SK-N-SH (cell line): ENCODE results near the gene CD99L2. TPM values are rescaled to one million over a fixed set of nuclear protein-coding genes. Genes with fewer than 3 reads are reported as not detected.

Experiments
- CTCF ChIA-PET: fragments of 300-600, 350-600 bp; formaldehyde crosslinking; extraction: SDS; loops from one replicate; lab custom pipeline; 2021; lab: Yijun Ruan, JAX
- POLR2A ChIA-PET: fragments of 350-600 bp; sonication (Branson Sonifier 250); formaldehyde crosslinking; extraction: SDS; loops from one replicate; lab custom pipeline; 2020; ENCODE audit warnings: antibody characterized with exemption, inconsistent platforms; lab: Yijun Ruan, JAX
- DNase-seq: peaks from one replicate; pipeline ENCODE4 v3.0.0; 2012
- H2AFZ ChIP-seq: fragments of 200-600 bp; sonication (generic); 2 replicates; pipeline ENCODE4 v1.8.1; 2016; ENCODE audit warnings: antibody characterized with exemption, mild to moderate bottlenecking, low read depth
- H3F3A ChIP-seq: fragments of 200-600 bp; sonication (generic); replicated peaks from 2 replicates; pipeline ENCODE3; 2016; ENCODE audit warnings: antibody characterized with exemption, mild to moderate bottlenecking; ENCODE audit not compliant: insufficient read depth
- H3K27ac ChIP-seq, 2 experiments: fragments of 200-500 bp in 1 of 2; fragments of 200-600 bp in 1 of 2; sonication (Bioruptor generic) in 1 of 2; sonication (generic), shearing (Covaris generic) in 1 of 2; 2 replicates each; pipeline versions ENCODE4 v1.5.1 to v1.6.1; 2014 to 2016; ENCODE audit warnings: low read depth in 2 of 2, inconsistent platforms in 1 of 2, low read length in 1 of 2, mild to moderate bottlenecking in 1 of 2, mixed read lengths in 1 of 2
- H3K27me3 ChIP-seq: fragments of 200-600 bp; sonication (generic), shearing (Covaris generic); 2 replicates; pipeline ENCODE4 v1.6.1; 2016; ENCODE audit warnings: mixed run types; ENCODE audit not compliant: insufficient read depth
- H3K36me3 ChIP-seq, 2 experiments: fragments of 200-500 bp in 1 of 2; fragments of 200-600 bp in 1 of 2; sonication (Bioruptor generic) in 1 of 2; sonication (generic) in 1 of 2; replicated peaks in 1 of 2; 2 replicates each; pipeline versions ENCODE3 to v1.5.1; 2014 to 2016; ENCODE audit warnings: low read length in 1 of 2, mild to moderate bottlenecking in 1 of 2; ENCODE audit not compliant: insufficient read depth in 2 of 2, control insufficient read depth in 1 of 2
- H3K4me1 ChIP-seq, 2 experiments: fragments of 200-500 bp in 1 of 2; fragments of 200-600 bp in 1 of 2; sonication (Bioruptor generic) in 1 of 2; sonication (generic), shearing (Covaris generic) in 1 of 2; 2 replicates each; pipeline versions ENCODE4 v1.5.1 to v1.6.1; 2014 to 2016; ENCODE audit warnings: low read depth in 1 of 2, low read length in 1 of 2, mixed run types in 1 of 2; ENCODE audit not compliant: insufficient read depth in 2 of 2, control insufficient read depth in 1 of 2
- H3K4me2 ChIP-seq: fragments of 200-600 bp; sonication (generic), shearing (Covaris generic); 2 replicates; pipeline ENCODE4 v1.6.1; 2017; ENCODE audit warnings: mixed run types
- H3K4me3 ChIP-seq, 2 experiments: fragments of 200-500 bp in 1 of 2; fragments of 200-600 bp in 1 of 2; sonication (Bioruptor generic) in 1 of 2; sonication (generic), shearing (Covaris generic) in 1 of 2; 2 replicates each; pipeline versions ENCODE4 v1.5.1 to v1.8.1; 2014 to 2016; ENCODE audit warnings: low read depth in 2 of 2, inconsistent platforms in 1 of 2, low read length in 1 of 2, mild to moderate bottlenecking in 1 of 2, mixed read lengths in 1 of 2, moderate library complexity in 1 of 2
- H3K79me2 ChIP-seq: fragments of 200-600 bp; sonication (generic); 2 replicates; pipeline ENCODE4 v1.8.1; 2017; ENCODE audit warnings: mild to moderate bottlenecking; ENCODE audit not compliant: insufficient read depth
- H3K9ac ChIP-seq: fragments of 200-600 bp; sonication (generic); 2 replicates; pipeline ENCODE4 v1.6.1; 2017; ENCODE audit warnings: mixed run types
- H3K9me2 ChIP-seq: fragments of 200-600 bp; sonication (generic); 2 replicates; pipeline ENCODE4 v1.6.1; 2017; ENCODE audit warnings: mixed run types
- H3K9me3 ChIP-seq: fragments of 200-600 bp; sonication (generic); 2 replicates; pipeline ENCODE4 v1.6.1; 2017; ENCODE audit warnings: mixed run types, mild to moderate bottlenecking, moderate library complexity
- H4K20me1 ChIP-seq: fragments of 200-600 bp; sonication (generic); 2 replicates; pipeline ENCODE4 v1.6.1; 2017; ENCODE audit warnings: mild to moderate bottlenecking, mixed run types; ENCODE audit not compliant: insufficient read depth
- CTCF ChIP-seq: fragments of 200-600 bp; sonication (generic); IDR thresholded peaks from 2 replicates; pipeline ENCODE4 v1.6.1; 2017; ENCODE audit warnings: antibody characterized with exemption, mild to moderate bottlenecking, moderate library complexity
- FOSL2 ChIP-seq: IDR thresholded peaks from 2 replicates; pipeline ENCODE4 v1.4.0; 2012; ENCODE audit warnings: low read depth, mild to moderate bottlenecking, moderate library complexity, borderline replicate concordance
- FOXM1 ChIP-seq: IDR thresholded peaks from 2 replicates; pipeline ENCODE4 v1.4.0; 2012; ENCODE audit warnings: low read depth, mild to moderate bottlenecking
- RAD21 ChIP-seq: IDR thresholded peaks from 2 replicates; pipeline ENCODE4 v1.6.1; 2012; ENCODE audit warnings: mild to moderate bottlenecking, low read length
- TAF1 ChIP-seq: IDR thresholded peaks from 2 replicates; pipeline ENCODE4 v1.6.1; 2012; ENCODE audit warnings: low read depth, mild to moderate bottlenecking, low read length, moderate library complexity, borderline replicate concordance
- USF1 ChIP-seq: IDR thresholded peaks from 2 replicates; pipeline ENCODE4 v1.4.0; 2012; ENCODE audit warnings: low read depth, borderline replicate concordance
- WGBS: methylation state at CpG from one replicate; pipeline ENCODE4 v1.1.6; 2017; ENCODE audit warnings: low lambda C conversion rate; 5-methylcytosine and 5-hydroxymethylcytosine counted together
- polyA plus RNA-seq, 3 experiments: library from polyadenylated mRNA; depleted of rRNA; stranded (reverse); fragments of >200 nt; gene quantifications; 2 replicates each; pipeline ENCODE4 v1.2.3, GENCODE V29; 2012

The CD99L2 gene
- polyA plus RNA-seq, 1 of the 3 experiments (the other 2 are of a cell fraction): 57.7 TPM

- Histone ChIP-seq H3K36me3 (no peaks in the 10 kb centered on the region), H3F3A (no peaks in the 10 kb centered on the region), H3K27me3 (peaks cover 13% of the 10 kb centered on the region; the same call in 1 of the 2 replicates), H4K20me1 (no peaks in the 10 kb centered on the region), H3K79me2 (no peaks in the 10 kb centered on the region), H3K27ac (no peak overlapping the region), H3K9ac (no peak overlapping the region), H3K4me1 (no peaks in the 10 kb centered on the region), H3K9me2 (no peaks in the 10 kb centered on the region), H3K4me2 (no peak overlapping the region), H3K4me3 (no peak overlapping the region), H2AFZ (no peak overlapping the region), H3K9me3 (no peaks in the 10 kb centered on the region)
- TF ChIP-seq FOXM1: no peak
- peak; percentile 31; the same call in 1 of the 2 replicates for TF ChIP-seq CTCF
- TF ChIP-seq RAD21: peak; percentile 24; the same call in 1 of the 2 replicates
- ChIA-PET CTCF (interaction anchor here (0.9 to 14.7 kb wide), 3 partner anchors 11 to 315 kb away, joined by 5 to 219 read pairs (median 5); no protein-coding TSS in a partner anchor), POLR2A (no interaction called here)
- WGBS: 34% methylated on average over 8 of the region's 13 CpGs
- no peak for DNase-seq
Measured at GRCh38 chrX:150766351-150767044, 132.0 kb downstream of the CD99L2 start.

- no peak overlapping the region for H3K27ac ChIP-seq
- DNase-seq: no peak
- POLR2A ChIA-PET: no interaction called here
- no peak overlapping the region for H3K9ac ChIP-seq
- CTCF ChIA-PET: interaction anchor here (14.7 kb wide), 1 partner anchor 316 kb away, joined by 219 read pairs; no protein-coding TSS in a partner anchor
- H3K27me3 ChIP-seq: peaks cover 13% of the 10 kb centered on the region; the same call in 1 of the 2 replicates
- H2AFZ ChIP-seq: no peak overlapping the region
- 43% methylated on average over 18 of the region's 19 CpGs for WGBS
- no peak overlapping the region for H3K4me3 ChIP-seq
- no peak overlapping the region for H3K4me2 ChIP-seq
- H3K9me2 ChIP-seq: no peaks in the 10 kb centered on the region
- no peaks in the 10 kb centered on the region for H3F3A ChIP-seq
- H3K4me1 ChIP-seq: no peaks in the 10 kb centered on the region
- no peaks in the 10 kb centered on the region for H4K20me1 ChIP-seq
- no peaks in the 10 kb centered on the region for H3K9me3 ChIP-seq
- H3K79me2 ChIP-seq: no peaks in the 10 kb centered on the region
- no peak for TF ChIP-seq USF1
- H3K36me3 ChIP-seq: no peaks in the 10 kb centered on the region
Measured at GRCh38 chrX:150765782-150766350, 132.6 kb downstream of the CD99L2 start.

- no peaks in the 10 kb centered on the region for H3F3A ChIP-seq
- POLR2A ChIA-PET: no interaction called here
- DNase-seq: no peak
- 58% methylated on average over 5 of the region's 9 CpGs for WGBS
- H3K27me3 ChIP-seq: peaks cover 9% of the 10 kb centered on the region; the same call in 1 of the 2 replicates
- H3K36me3 ChIP-seq: no peaks in the 10 kb centered on the region
- H3K79me2 ChIP-seq: no peaks in the 10 kb centered on the region
- no peaks in the 10 kb centered on the region for H3K9me2 ChIP-seq
- CTCF ChIA-PET: interaction anchor here (14.7 kb wide), 1 partner anchor 316 kb away, joined by 219 read pairs; no protein-coding TSS in a partner anchor
- H3K4me2 ChIP-seq: no peak overlapping the region
- TF ChIP-seq FOSL2 (no peak), TAF1 (no peak)
- no peaks in the 10 kb centered on the region for H3K4me1 ChIP-seq
- no peak overlapping the region for H3K4me3 ChIP-seq
- no peaks in the 10 kb centered on the region for H3K9me3 ChIP-seq
- H3K9ac ChIP-seq: no peak overlapping the region
- H3K27ac ChIP-seq: no peak overlapping the region
- no peak overlapping the region for H2AFZ ChIP-seq
- H4K20me1 ChIP-seq: no peaks in the 10 kb centered on the region
Measured at GRCh38 chrX:150765237-150765636, 133.2 kb downstream of the CD99L2 start.
